H1 (cell line): ENCODE measurements around the gene HS3ST5. TPM values are rescaled to one million over a fixed set of nuclear protein-coding genes. Genes with fewer than 3 reads are reported as not detected.

Source experiments
- CTCF ChIA-PET: fragments of 300-600 bp; sonication (Branson Sonifier 250); formaldehyde crosslinking; loops from one replicate; lab custom pipeline; 2021; ENCODE audit not compliant: partially characterized antibody; lab: Charles Lee
- POLR2A ChIA-PET: fragments of 300-600 bp; sonication (Branson Sonifier 250); formaldehyde crosslinking; loops from one replicate; lab custom pipeline; 2021; ENCODE audit warnings: inconsistent platforms; ENCODE audit not compliant: partially characterized antibody; lab: Charles Lee
- DNase-seq, 2 experiments: peaks; one replicate each; pipeline versions ENCODE4 v3.0.0 to v3.0.0-alpha.2; 2010 to 2022; ENCODE audit warnings: low spot score in 2 of 2, low read depth in 1 of 2, mixed read lengths in 1 of 2
- FAIRE-seq: peaks from 2 replicates; lab custom pipeline; 2011; peaks lifted over from hg19 to GRCh38; lab: Jason Lieb, UNC
- H2AFZ ChIP-seq: 2 replicates; pipeline ENCODE4 v1.8.1; 2012; ENCODE audit warnings: low read length, inconsistent platforms
- H2AK5ac ChIP-seq: 2 replicates; pipeline ENCODE4 v1.6.1; 2013; ENCODE audit warnings: low read depth, low read length
- H2BK120ac ChIP-seq: replicated peaks from 2 replicates; pipeline ENCODE3; 2013; ENCODE audit warnings: low read depth, low read length, inconsistent platforms
- H2BK12ac ChIP-seq: 2 replicates; pipeline ENCODE4 v1.6.1; 2013; ENCODE audit warnings: low read depth, low read length
- H2BK15ac ChIP-seq: 2 replicates; pipeline ENCODE4 v1.6.1; 2013; ENCODE audit warnings: low read length
- H2BK20ac ChIP-seq: 2 replicates; pipeline ENCODE4 v1.6.1; 2013; ENCODE audit warnings: low read length
- H2BK5ac ChIP-seq: 2 replicates; pipeline ENCODE4 v1.6.1; 2013; ENCODE audit warnings: low read depth, low read length
- H3K14ac ChIP-seq: 2 replicates; pipeline ENCODE4 v1.6.1; 2013; ENCODE audit warnings: inconsistent platforms; ENCODE audit not compliant: insufficient read length
- H3K18ac ChIP-seq: 2 replicates; pipeline ENCODE4 v1.6.1; 2013; ENCODE audit warnings: low read length; ENCODE audit errors: extremely low read depth
- H3K23ac ChIP-seq: 2 replicates; pipeline ENCODE4 v1.6.1; 2013; ENCODE audit warnings: inconsistent platforms; ENCODE audit not compliant: insufficient read length
- H3K23me2 ChIP-seq: 2 replicates; pipeline ENCODE4 v1.6.1; 2013; ENCODE audit warnings: low read depth, low read length
- H3K27ac ChIP-seq: 2 replicates; pipeline ENCODE4 v1.6.1; 2011; ENCODE audit warnings: low read depth, low read length, inconsistent platforms
- H3K27me3 ChIP-seq, 4 experiments: replicated peaks in 1 of 4; 1 replicate in 1 of 4; 2 replicates in 3 of 4; pipeline versions ENCODE4 v1.6.1 to v1.8.1; 2011 to 2013; ENCODE audit warnings: low read length in 3 of 4, mild to moderate bottlenecking in 3 of 4, inconsistent platforms in 2 of 4, mixed read lengths in 2 of 4, moderate library complexity in 1 of 4; ENCODE audit not compliant: control insufficient read depth in 3 of 4, insufficient read depth in 3 of 4; ENCODE audit errors: extremely low read depth in 1 of 4
- H3K36me3 ChIP-seq, 4 experiments: 2 replicates each; pipeline versions ENCODE4 v1.6.1 to v1.8.1; 2011 to 2013; ENCODE audit warnings: mild to moderate bottlenecking in 4 of 4, low read length in 3 of 4, moderate library complexity in 2 of 4, control low read depth in 1 of 4, inconsistent platforms in 1 of 4; ENCODE audit not compliant: insufficient read depth in 4 of 4, control insufficient read depth in 2 of 4
- H3K4ac ChIP-seq: replicated peaks from 2 replicates; pipeline ENCODE3; 2013; ENCODE audit warnings: low read length, low read depth, mixed read lengths, inconsistent platforms; ENCODE audit not compliant: insufficient read length
- H3K4me1 ChIP-seq, 4 experiments: replicated peaks in 1 of 4; 1 replicate in 1 of 4; 2 replicates in 3 of 4; pipeline versions ENCODE4 v1.6.1 to v1.8.1; 2011 to 2013; ENCODE audit warnings: low read length in 3 of 4, inconsistent platforms in 2 of 4, mixed read lengths in 1 of 4; ENCODE audit not compliant: insufficient read depth in 4 of 4, control insufficient read depth in 3 of 4
- H3K4me2 ChIP-seq, 2 experiments: 2 replicates each; pipeline versions ENCODE4 v1.6.1 to v1.8.1; 2011 to 2013; ENCODE audit warnings: low read depth in 2 of 2, low read length in 2 of 2, control low read depth in 1 of 2, inconsistent platforms in 1 of 2, mild to moderate bottlenecking in 1 of 2; ENCODE audit not compliant: insufficient read depth in 1 of 2
- H3K4me3 ChIP-seq, 4 experiments: fragments of 200-600, 300-600 bp in 1 of 4; sonication (generic), shearing (Covaris generic), sonication (Bioruptor Twin) in 1 of 4; 2 replicates each; pipeline versions ENCODE4 v1.5.1 to v1.8.1; 2011 to 2016; ENCODE audit warnings: low read length in 4 of 4, low read depth in 3 of 4, control low read depth in 2 of 4, inconsistent platforms in 2 of 4, mild to moderate bottlenecking in 2 of 4, mixed read lengths in 1 of 4, moderate library complexity in 1 of 4; ENCODE audit not compliant: insufficient read depth in 2 of 4; ENCODE audit errors: extremely low read depth in 1 of 4
- H3K56ac ChIP-seq: replicated peaks from 2 replicates; pipeline ENCODE3; 2013; ENCODE audit warnings: low read depth, mild to moderate bottlenecking, mixed read lengths, low read length, inconsistent platforms; ENCODE audit not compliant: insufficient read length
- H3K79me1 ChIP-seq: 2 replicates; pipeline ENCODE4 v1.6.1; 2013; ENCODE audit warnings: low read depth, low read length, control low read depth
- H3K79me2 ChIP-seq, 2 experiments: 2 replicates each; pipeline versions ENCODE4 v1.6.1 to v1.8.1; 2012 to 2013; ENCODE audit warnings: low read length in 2 of 2, mild to moderate bottlenecking in 2 of 2, inconsistent platforms in 1 of 2; ENCODE audit not compliant: insufficient read depth in 2 of 2, control insufficient read depth in 1 of 2
- H3K9ac ChIP-seq, 4 experiments: replicated peaks in 1 of 4; 1 replicate in 1 of 4; 2 replicates in 3 of 4; pipeline versions ENCODE4 v1.6.1 to v1.8.1; 2011 to 2013; ENCODE audit warnings: low read depth in 3 of 4, low read length in 3 of 4, control low read depth in 2 of 4, mild to moderate bottlenecking in 2 of 4, moderate library complexity in 2 of 4, inconsistent platforms in 1 of 4; ENCODE audit errors: extremely low read depth in 1 of 4
- H3K9me3 ChIP-seq, 2 experiments: 2 replicates each; pipeline versions ENCODE4 v1.6.1 to v1.8.1; 2012 to 2013; ENCODE audit warnings: mild to moderate bottlenecking in 2 of 2, moderate library complexity in 2 of 2, control low read depth in 1 of 2, inconsistent platforms in 1 of 2, low read depth in 1 of 2, low read length in 1 of 2, mixed read lengths in 1 of 2; ENCODE audit not compliant: insufficient read depth in 2 of 2
- H4K20me1 ChIP-seq, 2 experiments: replicated peaks in 1 of 2; 2 replicates each; pipeline versions ENCODE3 to v1.8.1; 2011 to 2013; ENCODE audit warnings: inconsistent platforms in 2 of 2, low read length in 2 of 2, mild to moderate bottlenecking in 1 of 2; ENCODE audit not compliant: insufficient read depth in 2 of 2, control insufficient read depth in 1 of 2
- H4K5ac ChIP-seq: 2 replicates; pipeline ENCODE4 v1.6.1; 2013; ENCODE audit warnings: low read length, low read depth, mixed read lengths, inconsistent platforms; ENCODE audit not compliant: insufficient read length
- H4K8ac ChIP-seq: 2 replicates; pipeline ENCODE4 v1.8.0; 2013; ENCODE audit warnings: mild to moderate bottlenecking, moderate library complexity, low read length, inconsistent platforms; ENCODE audit not compliant: insufficient read depth; ENCODE audit errors: extremely low read depth
- H4K91ac ChIP-seq: replicated peaks from 2 replicates; pipeline ENCODE3; 2013; ENCODE audit warnings: low read length, mixed read lengths, inconsistent platforms; ENCODE audit not compliant: insufficient read length
- ASH2L ChIP-seq: fragments of 200-600, 300-600 bp; sonication (generic); IDR thresholded peaks from one replicate; pipeline ENCODE4 v1.7.1; 2017; ENCODE audit warnings: low read length
- ATF3 ChIP-seq: IDR thresholded peaks from 2 replicates; pipeline ENCODE4 v1.6.1; 2011; ENCODE audit warnings: low read depth, mild to moderate bottlenecking, low read length; ENCODE audit not compliant: insufficient read depth
- BCL11A ChIP-seq, 2 experiments: IDR thresholded peaks; one replicate each; pipeline ENCODE4 v1.6.1; 2011; ENCODE audit warnings: low read depth in 2 of 2, low read length in 2 of 2, mild to moderate bottlenecking in 2 of 2
- CTCF ChIP-seq, 3 experiments: IDR thresholded peaks; 1 replicate in 2 of 3; 2 replicates in 1 of 3; pipeline versions ENCODE4 v1.5.1 to v1.6.1; 2011; ENCODE audit warnings: low read length in 3 of 3, mild to moderate bottlenecking in 3 of 3, inconsistent platforms in 2 of 3, low read depth in 1 of 3, moderate library complexity in 1 of 3; ENCODE audit not compliant: insufficient read depth in 1 of 3; ENCODE audit errors: control extremely low read depth in 1 of 3
- GABPA ChIP-seq: IDR thresholded peaks from 2 replicates; pipeline ENCODE4 v1.6.1; 2011; ENCODE audit warnings: mild to moderate bottlenecking, low read length, moderate library complexity, borderline replicate concordance; ENCODE audit not compliant: insufficient read depth
- JUND ChIP-seq: IDR thresholded peaks from 2 replicates; pipeline ENCODE4 v1.6.1; 2011; ENCODE audit warnings: mild to moderate bottlenecking, improper control_type of control experiment, low read length
- KDM1A ChIP-seq: fragments of 200-600, 300-600 bp; sonication (generic); IDR thresholded peaks from 2 replicates; pipeline ENCODE4 v1.7.1; 2016; ENCODE audit warnings: mild to moderate bottlenecking, low read length, borderline replicate concordance
- PHF8 ChIP-seq: fragments of 200-600 bp; sonication (generic); conservative IDR thresholded peaks from 2 replicates; pipeline ENCODE4 v1.7.1; 2012; ENCODE audit warnings: low read depth, mild to moderate bottlenecking, inconsistent platforms, low read length, moderate library complexity
- RNF2 ChIP-seq: fragments of 200-900, 300-1000 bp; sonication (generic); IDR thresholded peaks from 2 replicates; pipeline ENCODE4 v1.7.1; 2016; ENCODE audit warnings: borderline replicate concordance, low read depth, mild to moderate bottlenecking, antibody characterized with exemption, low read length; ENCODE audit not compliant: poor library complexity, severe bottlenecking; ENCODE audit errors: missing control alignments
- TCF12 ChIP-seq: IDR thresholded peaks from 2 replicates; pipeline ENCODE4 v1.6.1; 2011; ENCODE audit warnings: low read depth, mild to moderate bottlenecking, low read length
- WGBS, 2 experiments: shearing (Covaris generic) in 1 of 2; methylation state at CpG; one replicate each; pipeline versions ENCODE4 v1.1.6 to v1.1.7; 2013 to 2015; ENCODE audit warnings: low lambda C conversion rate in 2 of 2, mixed read lengths in 2 of 2, inconsistent platforms in 1 of 2, low coverage in 1 of 2, missing lambda C conversion rate in 1 of 2; ENCODE audit not compliant: insufficient replicate concordance in 2 of 2, insufficient coverage in 1 of 2, insufficient read length in 1 of 2; ENCODE audit errors: extremely low coverage in 1 of 2, missing lambda C conversion rate in 1 of 2; 5-methylcytosine and 5-hydroxymethylcytosine counted together
- polyA plus RNA-seq, 7 experiments: library from polyadenylated mRNA; depleted of rRNA in 3 of 7; stranded (reverse) in 5 of 7; unstranded in 2 of 7; fragments of >200 nt in 5 of 7; fragments of 200-250 nt in 2 of 7; gene quantifications; 1 replicate in 5 of 7; 2 replicates in 1 of 7; 4 replicates in 1 of 7; pipeline versions ENCODE4 v1.2.1 to v1.2.3, GENCODE V29; 2011 to 2013; ENCODE audit warnings: missing spikeins in 2 of 7, mixed read lengths in 2 of 7
- total RNA-seq: library from RNA; stranded (reverse); fragmentation: NEBNext Ultra II Directional; extraction: Animal tissue kit (Norgen Biotek cat#: 25700); gene quantifications from 2 replicates; pipeline ENCODE4 v1.2.1, GENCODE V29; 2021

The HS3ST5 gene
- total and polyA plus RNA-seq, 2 of the 8 experiments (the other 6 are each of a cell fraction or from before 2014, with no cell fraction given), result 1.2 to 9.9 TPM

DNA sequence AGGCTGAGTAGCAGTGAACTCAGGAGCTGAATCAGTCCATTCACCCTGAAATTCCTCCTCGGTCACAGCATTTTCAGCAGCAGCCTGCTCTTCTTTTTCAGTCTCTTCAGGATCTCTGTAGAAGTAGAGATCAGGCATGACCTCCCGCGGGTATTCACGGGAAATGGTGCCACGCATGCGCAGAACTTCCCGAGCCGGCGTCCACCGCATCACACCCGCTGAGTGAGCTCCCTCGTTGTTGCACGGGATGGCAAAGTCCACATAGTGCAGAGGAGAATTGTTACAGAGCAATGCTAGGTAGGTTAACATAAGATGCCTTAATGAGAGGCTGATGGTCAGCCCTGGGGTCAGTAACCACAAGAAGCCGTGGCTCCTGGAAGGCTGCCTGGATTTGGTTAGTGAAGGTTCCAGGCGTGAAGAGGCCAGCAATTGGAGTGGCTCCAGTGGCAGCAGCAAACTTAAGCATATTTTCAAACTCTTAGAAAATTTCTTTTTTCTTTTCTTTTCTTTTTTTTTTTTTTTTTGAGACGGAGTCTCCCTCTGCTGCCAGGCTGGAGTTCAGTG lies 258.4 kb downstream of the HS3ST5 start:
- no peaks in the 10 kb centered on the region for H3K79me2 ChIP-seq
- WGBS, 2 experiments, result 96% methylated on average over 15 of the region's 16 CpGs; no CpG with 5 or more reads in 1 of the 2 experiments
- CTCF ChIA-PET, result interaction anchor here (1.2 to 4.1 kb wide), 2 partner anchors 13 to 25 kb away, joined by 5 to 18 read pairs; no protein-coding TSS in a partner anchor
- TF ChIP-seq ASH2L, result no peak
- no peak for TF ChIP-seq PHF8
- TF ChIP-seq BCL11A (IDR thresholded peaks at IDR 0.05; ENCODE audit: low read depth in 2 of 2, low read length in 2 of 2), result no peak
- TF ChIP-seq ATF3, result no peak
- no peak for TF ChIP-seq KDM1A
- no peak for TF ChIP-seq RNF2
- TF ChIP-seq GABPA, result no peak
- TF ChIP-seq JUND, result no peak
- no peak for TF ChIP-seq TCF12
- TF ChIP-seq CTCF (IDR thresholded peaks at IDR 0.05; ENCODE audit: control extremely low read depth in 1 of 3, insufficient read depth in 1 of 3, low read depth in 1 of 3, low read length in 3 of 3), result no peak

More for the DNA sequence above, 258.4 kb downstream of the HS3ST5 start:
- no peak overlapping the region for H4K5ac ChIP-seq
- H2BK12ac ChIP-seq, result no peak overlapping the region
- H3K9ac ChIP-seq, result no peak overlapping the region
- H3K9me3 ChIP-seq, result no peaks in the 10 kb centered on the region
- H4K20me1 ChIP-seq, result no peaks in the 10 kb centered on the region
- H3K36me3 ChIP-seq, result peaks cover 0 to 11% (median 0%) of the 10 kb centered on the region in 4 experiments; a peak in 3 of 8 replicates
- H3K79me1 ChIP-seq, result no peaks in the 10 kb centered on the region
- H4K91ac ChIP-seq, result no peak overlapping the region
- H3K23ac ChIP-seq, result no peak overlapping the region
- no peak overlapping the region for H3K18ac ChIP-seq
- no peak overlapping the region for H3K56ac ChIP-seq
- no peak overlapping the region for H2BK15ac ChIP-seq
- no peak overlapping the region for H3K4me2 ChIP-seq
- H3K27ac ChIP-seq, result no peak overlapping the region
- DNase-seq (no peak), FAIRE-seq (no peak)
- H3K23me2 ChIP-seq, result no peaks in the 10 kb centered on the region
- no peak overlapping the region for H3K4me3 ChIP-seq
- peaks cover 0 to 4% (median 1%) of the 10 kb centered on the region in 4 experiments; a peak in 1 of 7 replicates for H3K4me1 ChIP-seq
- no peaks in the 10 kb centered on the region for H3K27me3 ChIP-seq
- no peak overlapping the region for H2AK5ac ChIP-seq
- H4K8ac ChIP-seq, result no peak overlapping the region
- no peak overlapping the region for H3K14ac ChIP-seq
- H2BK5ac ChIP-seq, result no peak overlapping the region
- H2AFZ ChIP-seq, result no peak overlapping the region
- H2BK20ac ChIP-seq, result no peak overlapping the region
- no peak overlapping the region for H3K4ac ChIP-seq
- no peak overlapping the region for H2BK120ac ChIP-seq
- POLR2A ChIA-PET, result no interaction called here
